HG02588 (cell line): ENCODE results near the gene SUGCT.
"Not testable (repeated sequence)": the region's sequence is repeated elsewhere in the genome, so short reads cannot be mapped to it uniquely, and the experiment has no call there.

Experiments used
- ATAC-seq: cut with Tn5 transposase; IDR thresholded peaks from one replicate; pipeline ENCODE4 v1.9.1; 2021; ENCODE audit warnings: mild to moderate bottlenecking, moderate library complexity; ENCODE audit not compliant: unreplicated experiment

SUGCT gene

GRCh38 chr7:40244226-40244625, 109.4 kb downstream of the SUGCT start:
- ATAC-seq, result no peak

GRCh38 chr7:40248681-40249080, 113.9 kb downstream of the SUGCT start:
- ATAC-seq, result no peak

GRCh38 chr7:40253444-40253843, 118.6 kb downstream of the SUGCT start:
- not testable (repeated sequence) for ATAC-seq

GRCh38 chr7:40263752-40264390, 129.1 kb downstream of the SUGCT start:
- no peak for ATAC-seq

GRCh38 chr7:40267583-40267982, 132.8 kb downstream of the SUGCT start:
- ATAC-seq, result no peak

GRCh38 chr7:40268810-40269209, 134.0 kb downstream of the SUGCT start:
- ATAC-seq, result not testable (repeated sequence)

GRCh38 chr7:40276061-40276460, 141.3 kb downstream of the SUGCT start:
- ATAC-seq, result no peak

- no peak for ATAC-seq
Observed at GRCh38 chr7:40279991-40280390, 145.2 kb downstream of the SUGCT start.

- no peak for ATAC-seq
Observed at GRCh38 chr7:40282858-40283257, 148.1 kb downstream of the SUGCT start.

- ATAC-seq, result no peak
Observed at GRCh38 chr7:40283391-40283790, 148.6 kb downstream of the SUGCT start.

GRCh38 chr7:40288827-40289226, 154.0 kb downstream of the SUGCT start:
- no peak for ATAC-seq

- no peak for ATAC-seq
Observed at GRCh38 chr7:40297741-40298311, 163.0 kb downstream of the SUGCT start.

- no peak for ATAC-seq
Observed at GRCh38 chr7:40298421-40298820, 163.6 kb downstream of the SUGCT start.

GRCh38 chr7:40299097-40299496, 164.3 kb downstream of the SUGCT start:
- peak; percentile 67 for ATAC-seq

- no peak for ATAC-seq
Observed at GRCh38 chr7:40300146-40300670, 165.4 kb downstream of the SUGCT start.

- no peak for ATAC-seq
Observed at GRCh38 chr7:40301486-40302068, 166.8 kb downstream of the SUGCT start.

GRCh38 chr7:40303996-40304395, 169.2 kb downstream of the SUGCT start:
- no peak for ATAC-seq

- ATAC-seq, result no peak
Observed at GRCh38 chr7:40305229-40305628, 170.4 kb downstream of the SUGCT start.

GRCh38 chr7:40306025-40306424, 171.2 kb downstream of the SUGCT start:
- ATAC-seq, result no peak

- ATAC-seq, result no peak
Observed at GRCh38 chr7:40306596-40306995, 171.8 kb downstream of the SUGCT start.

GRCh38 chr7:40310258-40310657, 175.5 kb downstream of the SUGCT start:
- ATAC-seq, result no peak

- ATAC-seq, result peak; percentile 100
Observed at GRCh38 chr7:40311307-40311706, 176.5 kb downstream of the SUGCT start.
